Hepatocyte (in vitro differentiated cells): ENCODE data around the gene HEATR5A. TPM values are rescaled to one million over a fixed set of nuclear protein-coding genes. Genes with fewer than 3 reads are reported as not detected.

Experiments used
- DNase-seq: peaks from one replicate; pipeline ENCODE4 v3.0.0-alpha.2; 2016; ENCODE audit warnings: low spot score
- H2AFZ ChIP-seq: fragments of 200-600 bp; sonication (generic); 2 replicates; pipeline ENCODE4 v1.6.0; 2016; ENCODE audit warnings: antibody characterized with exemption, mild to moderate bottlenecking
- H3K27ac ChIP-seq: fragments of 200-600 bp; sonication (generic); 2 replicates; pipeline ENCODE4 v1.5.1; 2016; ENCODE audit warnings: mild to moderate bottlenecking
- H3K27me3 ChIP-seq: fragments of 200-600 bp; sonication (generic); 2 replicates; pipeline ENCODE4 v1.6.1; 2016
- H3K36me3 ChIP-seq: fragments of 200-600 bp; sonication (generic); replicated peaks from 2 replicates; pipeline ENCODE4 v1.5.1; 2016; ENCODE audit warnings: low read depth; ENCODE audit not compliant: insufficient read depth
- H3K4me1 ChIP-seq: fragments of 200-600 bp; sonication (generic); 2 replicates; pipeline ENCODE4 v1.5.1; 2016; ENCODE audit warnings: mild to moderate bottlenecking, moderate library complexity; ENCODE audit not compliant: insufficient read depth
- H3K4me2 ChIP-seq: fragments of 200-600 bp; sonication (generic); 2 replicates; pipeline ENCODE4 v1.6.0; 2016
- H3K4me3 ChIP-seq: fragments of 200-600 bp; sonication (generic); 2 replicates; pipeline ENCODE4 v1.5.1; 2016; ENCODE audit warnings: mild to moderate bottlenecking
- H3K79me2 ChIP-seq: fragments of 200-600 bp; sonication (generic); 2 replicates; pipeline ENCODE4 v1.6.0; 2017; ENCODE audit warnings: mild to moderate bottlenecking
- H3K9me2 ChIP-seq: fragments of 200-600 bp; sonication (generic); replicated peaks from 2 replicates; pipeline ENCODE4 v1.6.0; 2017; ENCODE audit warnings: mild to moderate bottlenecking; ENCODE audit not compliant: insufficient read depth
- H3K9me3 ChIP-seq: fragments of 200-600 bp; sonication (generic); 2 replicates; pipeline ENCODE4 v1.5.1; 2016; ENCODE audit warnings: low read depth, mild to moderate bottlenecking
- H4K20me1 ChIP-seq: fragments of 200-600 bp; sonication (generic); 2 replicates; pipeline ENCODE4 v1.6.0; 2016; ENCODE audit warnings: mild to moderate bottlenecking; ENCODE audit not compliant: insufficient read depth, poor library complexity, severe bottlenecking
- EZH2 ChIP-seq: fragments of 200-600 bp; sonication (generic); IDR thresholded peaks from 2 replicates; pipeline ENCODE4 v1.6.1; 2016; ENCODE audit warnings: antibody characterized with exemption, mild to moderate bottlenecking, borderline replicate concordance
- EZH2phosphoT487 ChIP-seq: fragments of 200-600 bp; sonication (generic); IDR thresholded peaks from one replicate; pipeline ENCODE4 v1.6.1; 2018; ENCODE audit warnings: antibody characterized with exemption, mild to moderate bottlenecking, low read depth, moderate library complexity; ENCODE audit not compliant: unreplicated experiment, severe bottlenecking
- WGBS: methylation state at CpG from one replicate; pipeline ENCODE4 v1.1.6; 2016; ENCODE audit warnings: low lambda C conversion rate; ENCODE audit errors: missing lambda C conversion rate; 5-methylcytosine and 5-hydroxymethylcytosine counted together
- polyA plus RNA-seq: library from polyadenylated mRNA; unstranded; fragments of >200 nt; fragmentation: Nextera tagmentation; extraction: Ambion mirVana; gene quantifications from 2 replicates; pipeline ENCODE4 v1.2.1, GENCODE V29; 2016
- total RNA-seq: library from RNA; depleted of rRNA; stranded (reverse); fragments of >200 nt; gene quantifications from 2 replicates; pipeline ENCODE4 v1.2.3, GENCODE V29; 2014
- TF ChIP-seq, protein P1 (sequence below): fragments of 200-600 bp; sonication (generic); IDR thresholded peaks from 2 replicates; pipeline ENCODE4 v1.5.1; 2016; ENCODE audit warnings: antibody characterized with exemption, mild to moderate bottlenecking; ENCODE audit not compliant: poor library complexity

The HEATR5A gene
- total and polyA plus RNA-seq, 2 experiments from 2014 or later, result 17.9 to 25.3 TPM

DNA sequence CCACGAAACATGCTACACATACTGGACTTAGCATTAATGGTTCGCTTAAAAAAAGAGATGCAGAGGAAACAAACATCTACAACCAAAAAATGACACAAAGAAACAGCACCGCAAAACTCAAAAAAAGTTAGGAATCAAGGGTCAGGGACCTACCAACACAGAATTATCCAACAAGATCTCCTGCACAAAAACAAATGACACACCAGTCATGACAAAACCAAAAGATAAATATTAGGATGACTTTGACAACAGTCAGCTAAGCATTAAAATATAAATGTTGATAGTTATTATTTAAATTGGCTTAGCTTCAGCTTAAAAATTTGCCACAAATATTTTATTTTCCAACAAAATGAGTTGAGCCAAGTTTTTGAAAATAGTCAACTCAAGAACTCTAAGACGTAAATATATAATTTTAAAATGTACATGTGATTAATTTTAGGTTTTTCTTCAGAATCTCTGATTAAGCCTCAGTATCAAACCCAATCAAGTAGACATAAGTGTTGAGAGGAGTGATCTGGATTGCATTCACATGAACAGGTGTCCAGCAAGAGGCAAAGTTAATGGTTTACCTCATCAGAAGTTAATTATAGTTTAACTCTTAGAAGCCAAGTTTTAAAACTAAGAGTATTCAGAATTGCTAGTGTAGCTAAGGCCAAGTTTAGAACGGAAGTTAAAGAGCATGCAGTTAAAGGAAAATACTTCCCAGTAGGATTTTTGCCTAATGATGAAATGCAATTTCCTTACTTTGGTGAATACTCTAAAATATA lies 79.9 kb downstream of the HEATR5A start:
- H3K4me3 ChIP-seq, result no peak overlapping the region
- H2AFZ ChIP-seq, result no peak overlapping the region
- H3K36me3 ChIP-seq, result no peaks in the 10 kb centered on the region
- H3K79me2 ChIP-seq, result no peaks in the 10 kb centered on the region
- WGBS, result 79% methylated on average over 5 of the region's 5 CpGs
- DNase-seq, result no peak
- H3K27ac ChIP-seq, result no peak overlapping the region
- H3K27me3 ChIP-seq, result no peaks in the 10 kb centered on the region
- TF ChIP-seq EZH2phosphoT487 (no peak), EZH2 (no peak)
- TF ChIP-seq, protein P1, sequence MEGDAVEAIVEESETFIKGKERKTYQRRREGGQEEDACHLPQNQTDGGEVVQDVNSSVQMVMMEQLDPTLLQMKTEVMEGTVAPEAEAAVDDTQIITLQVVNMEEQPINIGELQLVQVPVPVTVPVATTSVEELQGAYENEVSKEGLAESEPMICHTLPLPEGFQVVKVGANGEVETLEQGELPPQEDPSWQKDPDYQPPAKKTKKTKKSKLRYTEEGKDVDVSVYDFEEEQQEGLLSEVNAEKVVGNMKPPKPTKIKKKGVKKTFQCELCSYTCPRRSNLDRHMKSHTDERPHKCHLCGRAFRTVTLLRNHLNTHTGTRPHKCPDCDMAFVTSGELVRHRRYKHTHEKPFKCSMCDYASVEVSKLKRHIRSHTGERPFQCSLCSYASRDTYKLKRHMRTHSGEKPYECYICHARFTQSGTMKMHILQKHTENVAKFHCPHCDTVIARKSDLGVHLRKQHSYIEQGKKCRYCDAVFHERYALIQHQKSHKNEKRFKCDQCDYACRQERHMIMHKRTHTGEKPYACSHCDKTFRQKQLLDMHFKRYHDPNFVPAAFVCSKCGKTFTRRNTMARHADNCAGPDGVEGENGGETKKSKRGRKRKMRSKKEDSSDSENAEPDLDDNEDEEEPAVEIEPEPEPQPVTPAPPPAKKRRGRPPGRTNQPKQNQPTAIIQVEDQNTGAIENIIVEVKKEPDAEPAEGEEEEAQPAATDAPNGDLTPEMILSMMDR, result no peak
- H4K20me1 ChIP-seq, result no peaks in the 10 kb centered on the region
- H3K9me2 ChIP-seq, result no peaks in the 10 kb centered on the region
- H3K4me1 ChIP-seq, result no peaks in the 10 kb centered on the region
- H3K4me2 ChIP-seq, result no peak overlapping the region
- no peaks in the 10 kb centered on the region for H3K9me3 ChIP-seq

DNA sequence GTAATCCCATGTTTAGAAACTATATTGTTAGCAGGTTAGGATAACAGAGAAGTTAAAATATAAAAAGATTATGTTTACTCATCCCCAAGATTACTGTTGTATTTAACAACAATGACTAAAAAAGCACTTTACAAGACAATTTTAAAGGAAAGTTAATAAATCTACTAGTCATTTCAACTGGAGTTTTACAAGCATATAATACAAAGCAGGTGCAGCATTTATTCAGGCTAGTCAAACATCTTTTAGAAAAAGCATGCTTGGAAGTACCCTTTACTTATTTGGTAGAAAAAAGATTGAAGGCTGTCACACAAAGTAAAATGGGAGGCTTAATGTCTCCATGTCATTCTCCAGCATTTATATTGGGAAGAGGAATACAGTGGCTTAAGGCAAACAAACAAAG lies 80.6 kb downstream of the HEATR5A start:
- no peak for DNase-seq
- Histone ChIP-seq H3K79me2 (no peaks in the 10 kb centered on the region), H3K4me1 (no peaks in the 10 kb centered on the region), H3K27ac (no peak overlapping the region), H3K9me2 (no peaks in the 10 kb centered on the region), H3K4me3 (no peak overlapping the region), H3K4me2 (no peak overlapping the region), H3K9me3 (no peaks in the 10 kb centered on the region), H4K20me1 (no peaks in the 10 kb centered on the region), H3K27me3 (no peaks in the 10 kb centered on the region), H2AFZ (no peak overlapping the region), H3K36me3 (no peaks in the 10 kb centered on the region)
- no peak for TF ChIP-seq EZH2phosphoT487
- TF ChIP-seq, protein P1, result no peak
- TF ChIP-seq EZH2, result no peak

DNA sequence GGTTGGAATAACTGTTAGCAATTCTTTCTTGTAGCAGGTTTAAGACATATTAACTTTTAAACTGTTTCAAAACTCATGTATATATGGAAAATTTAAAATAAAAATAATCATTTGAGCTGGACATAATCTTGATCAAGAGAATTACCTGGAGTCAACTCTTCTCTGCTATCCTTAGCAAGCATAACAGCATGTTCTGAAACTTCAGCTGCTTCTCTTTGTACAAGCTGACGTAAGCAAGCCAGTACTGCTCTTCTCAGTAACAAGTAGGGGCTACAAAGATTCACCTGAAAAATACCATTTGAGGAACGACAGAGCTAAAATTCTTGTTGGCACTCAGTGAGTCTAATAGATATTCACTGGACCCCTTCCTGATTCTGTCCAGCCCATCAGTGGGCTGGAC lies 83.0 kb downstream of the HEATR5A start:
- no peak for DNase-seq
- H3K36me3 ChIP-seq, result no peaks in the 10 kb centered on the region
- WGBS, result 90% methylated on average over 2 of the region's 2 CpGs
- H2AFZ ChIP-seq, result no peak overlapping the region
- H3K9me2 ChIP-seq, result no peaks in the 10 kb centered on the region
- no peak for TF ChIP-seq EZH2phosphoT487
- TF ChIP-seq, protein P1, result no peak
- TF ChIP-seq EZH2, result no peak
- H3K9me3 ChIP-seq, result no peaks in the 10 kb centered on the region
- H3K79me2 ChIP-seq, result no peaks in the 10 kb centered on the region
- H3K27ac ChIP-seq, result no peak overlapping the region
- H4K20me1 ChIP-seq, result no peaks in the 10 kb centered on the region
- H3K4me2 ChIP-seq, result no peak overlapping the region
- H3K4me3 ChIP-seq, result no peak overlapping the region
- no peaks in the 10 kb centered on the region for H3K4me1 ChIP-seq
- no peaks in the 10 kb centered on the region for H3K27me3 ChIP-seq
